Thyroid gland (tissue), 4 donors: ENCODE results near the gene CTTNBP2NL. TPM values are rescaled to one million over a fixed set of nuclear protein-coding genes. Genes with fewer than 3 reads are reported as not detected.
A peak's percentile ranks its signal among the peaks of the same experiment; 100 is the strongest.
"Not testable (repeated sequence)": the region's sequence is repeated elsewhere in the genome, so short reads cannot be mapped to it uniquely, and the experiment has no call there.

Source experiments
- DNase-seq, 2 donors: peaks; one replicate each; pipeline ENCODE4 v3.0.0-alpha.2; 2019
- H3K27ac ChIP-seq, 3 donors: fragments of 200-600 bp; sonication (generic); 1 replicate in 2 of 3; 2 replicates in 1 of 3; pipeline ENCODE4 v1.5.1; 2016 to 2019; ENCODE audit warnings: mild to moderate bottlenecking in 1 of 3, moderate library complexity in 1 of 3
- H3K27me3 ChIP-seq: fragments of 200-600 bp; sonication (generic); one replicate; pipeline ENCODE4 v1.5.1; 2019
- H3K36me3 ChIP-seq, 2 donors: fragments of 200-600 bp; sonication (generic); one replicate each; pipeline ENCODE4 v1.5.1; 2016 to 2019
- H3K4me1 ChIP-seq, 2 donors: fragments of 200-600 bp; sonication (generic); one replicate each; pipeline ENCODE4 v1.5.1; 2017 to 2019
- H3K4me3 ChIP-seq, 3 donors: fragments of 200-600 bp; sonication (generic); replicated peaks in 1 of 3; 1 replicate in 2 of 3; 2 replicates in 1 of 3; pipeline ENCODE4 v1.5.1; 2016; ENCODE audit warnings: mild to moderate bottlenecking in 1 of 3
- H3K9me3 ChIP-seq: fragments of 200-600 bp; sonication (generic); one replicate; pipeline ENCODE4 v1.5.1; 2017
- POLR2A ChIP-seq, 2 donors: fragments of 450-650 bp; IDR thresholded peaks; one replicate each; pipeline ENCODE4 v1.6.1; 2017; ENCODE audit warnings: antibody characterized with exemption in 2 of 2, mild to moderate bottlenecking in 2 of 2, moderate library complexity in 1 of 2
- WGBS, 2 donors: methylation state at CpG; one replicate each; pipeline ENCODE4 v1.1.5; 2017; 5-methylcytosine and 5-hydroxymethylcytosine counted together
- intact Hi-C: fragments of 100-400 bp; cut with DNase I; formaldehyde crosslinking; loops from one replicate; pipeline ENCODE4 v1.15.1; 2023
- total RNA-seq, 4 donors: library from RNA; depleted of rRNA; stranded (reverse); fragments of >200 nt; gene quantifications; one replicate each; pipeline ENCODE4 v1.2.3, GENCODE V29; 2016
- TF ChIP-seq, protein P1 (sequence below), 6 experiments: fragments of 200-600 bp in 3 of 6; fragments of 450-650 bp in 3 of 6; sonication (generic) in 3 of 6; IDR thresholded peaks; one replicate each; pipeline ENCODE4 v1.5.1; 2016 to 2019; ENCODE audit warnings: antibody characterized with exemption in 6 of 6, mild to moderate bottlenecking in 2 of 6, inconsistent platforms in 1 of 6, moderate library complexity in 1 of 6

Gene CTTNBP2NL
- total RNA-seq, 4 donors from 2014 or later, result 11.8 to 20.7 (median 19.2) TPM

DNA sequence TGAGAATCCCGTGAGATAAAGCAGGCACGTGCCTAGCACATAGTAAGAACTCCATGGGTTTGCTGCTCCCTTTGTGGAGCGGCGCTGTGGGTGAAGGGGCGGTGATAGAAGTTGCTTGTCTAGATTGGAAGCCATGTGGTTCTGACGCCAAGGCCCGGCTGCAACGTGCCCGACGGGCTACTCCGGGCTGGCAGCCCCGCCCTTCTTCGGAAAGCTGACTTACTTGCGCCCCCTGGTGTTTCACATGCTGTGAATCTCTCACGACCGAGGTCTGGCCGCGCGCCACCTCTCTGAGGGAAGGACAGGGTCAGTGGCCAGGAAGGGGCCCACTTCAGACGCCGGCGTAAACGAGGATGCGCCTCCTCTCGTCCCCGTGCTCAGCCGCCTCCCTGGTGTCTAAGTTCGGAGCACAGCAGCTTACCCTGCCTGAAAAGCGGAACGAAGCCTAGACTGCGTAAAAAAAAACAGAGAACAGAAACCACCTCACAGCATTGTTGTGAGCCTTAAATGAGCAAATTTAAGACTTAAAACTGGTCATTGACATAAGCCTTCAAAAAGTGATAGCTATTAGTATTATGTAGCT, 70.2 kb downstream of the CTTNBP2NL start:
- H3K4me3 ChIP-seq, result peak overlapping the region in 1 of 3 donors; percentile 1
- H3K9me3 ChIP-seq, result no peaks in the 10 kb centered on the region
- intact Hi-C loops, result loop anchor here (2.0 to 10.0 kb wide), 2 partner anchors 75 to 239 kb away; partner anchors contain the start of gene RHOC
- peak overlapping the region in 2 of 3 donors; percentile 26 to 35 for H3K27ac ChIP-seq
- peaks cover 12 to 21% of the 10 kb centered on the region in 2 donors for H3K4me1 ChIP-seq
- H3K27me3 ChIP-seq, result no peaks in the 10 kb centered on the region
- TF ChIP-seq, protein P1, sequence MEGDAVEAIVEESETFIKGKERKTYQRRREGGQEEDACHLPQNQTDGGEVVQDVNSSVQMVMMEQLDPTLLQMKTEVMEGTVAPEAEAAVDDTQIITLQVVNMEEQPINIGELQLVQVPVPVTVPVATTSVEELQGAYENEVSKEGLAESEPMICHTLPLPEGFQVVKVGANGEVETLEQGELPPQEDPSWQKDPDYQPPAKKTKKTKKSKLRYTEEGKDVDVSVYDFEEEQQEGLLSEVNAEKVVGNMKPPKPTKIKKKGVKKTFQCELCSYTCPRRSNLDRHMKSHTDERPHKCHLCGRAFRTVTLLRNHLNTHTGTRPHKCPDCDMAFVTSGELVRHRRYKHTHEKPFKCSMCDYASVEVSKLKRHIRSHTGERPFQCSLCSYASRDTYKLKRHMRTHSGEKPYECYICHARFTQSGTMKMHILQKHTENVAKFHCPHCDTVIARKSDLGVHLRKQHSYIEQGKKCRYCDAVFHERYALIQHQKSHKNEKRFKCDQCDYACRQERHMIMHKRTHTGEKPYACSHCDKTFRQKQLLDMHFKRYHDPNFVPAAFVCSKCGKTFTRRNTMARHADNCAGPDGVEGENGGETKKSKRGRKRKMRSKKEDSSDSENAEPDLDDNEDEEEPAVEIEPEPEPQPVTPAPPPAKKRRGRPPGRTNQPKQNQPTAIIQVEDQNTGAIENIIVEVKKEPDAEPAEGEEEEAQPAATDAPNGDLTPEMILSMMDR (IDR thresholded peaks at IDR 0.05), result peak; percentile 58 to 94 (median 86)
- TF ChIP-seq POLR2A (IDR thresholded peaks at IDR 0.05), result no peak
- WGBS, 2 donors, result 2% methylated on average over 11 to 24 of the region's 31 CpGs
- no peaks in the 10 kb centered on the region for H3K36me3 ChIP-seq
- DNase-seq, result peak; percentile 95 to 97

- H3K36me3 ChIP-seq, H3K27me3 ChIP-seq, H3K4me3 ChIP-seq, DNase-seq, H3K9me3 ChIP-seq, H3K27ac ChIP-seq, intact Hi-C loops, H3K4me1 ChIP-seq: not testable (repeated sequence)
- WGBS, 2 donors, result 83 to 85% methylated on average over 7 of the region's 7 CpGs
These were observed 74.3 kb downstream of the CTTNBP2NL start for GRCh38 chr1:112470324-112470723.

DNA sequence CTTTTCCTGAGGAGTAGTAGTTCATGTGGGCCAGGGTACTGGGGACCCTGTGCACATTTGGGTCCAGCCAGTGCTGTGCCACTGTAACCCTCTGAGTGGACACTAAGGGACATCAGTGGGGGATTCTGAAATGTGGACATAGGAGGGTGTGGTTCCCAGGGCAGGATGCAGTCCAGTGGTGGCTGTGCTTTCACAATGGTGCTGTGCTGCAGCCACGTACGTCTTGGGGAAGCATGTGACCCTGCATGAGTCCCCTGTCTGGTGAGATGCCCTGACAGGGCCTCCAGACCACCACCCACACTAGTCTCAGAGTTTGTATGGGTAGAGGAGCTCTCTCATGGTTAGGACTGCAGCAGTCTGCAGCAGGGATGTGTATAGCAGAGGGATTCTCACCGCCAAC, 75.0 kb downstream of the CTTNBP2NL start:
- Histone ChIP-seq H3K4me3 (no peak overlapping the region), H3K27me3 (no peaks in the 10 kb centered on the region), H3K27ac (no peak overlapping the region), H3K9me3 (no peaks in the 10 kb centered on the region), H3K36me3 (no peaks in the 10 kb centered on the region), H3K4me1 (peaks cover 0 to under 1% of the 10 kb centered on the region in 2 donors)
- no peak for DNase-seq
- 64 to 70% methylated on average over 3 of the region's 3 CpGs for WGBS, 2 donors
- TF ChIP-seq POLR2A (IDR thresholded peaks at IDR 0.05), result no peak
- TF ChIP-seq, protein P1 (IDR thresholded peaks at IDR 0.05), result no peak
- intact Hi-C loops, result no loop called here

DNA sequence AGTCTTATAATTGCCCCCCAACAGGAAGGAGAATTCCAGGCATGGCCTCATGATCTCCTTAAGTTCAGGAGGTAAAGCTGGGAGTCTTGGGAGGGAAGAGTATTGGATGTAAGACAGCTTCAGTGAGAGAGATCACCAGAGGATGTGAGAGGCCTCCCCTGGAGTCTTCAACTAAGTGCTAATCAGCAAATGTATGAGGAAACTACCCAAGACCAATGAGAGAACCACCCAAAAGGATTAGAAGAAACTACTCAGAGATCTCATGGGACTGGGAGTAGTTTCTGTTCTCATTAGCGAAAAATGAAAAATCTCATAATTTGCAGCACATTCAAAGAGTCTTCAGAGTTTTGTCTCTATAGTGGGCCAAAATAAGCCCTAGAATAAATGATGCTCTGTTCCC, 76.1 kb downstream of the CTTNBP2NL start:
- WGBS, 2 donors, result 95 to 100% methylated on average over 1 of the region's 1 CpG
- DNase-seq, result no peak
- Histone ChIP-seq H3K4me3 (no peak overlapping the region), H3K4me1 (no peaks in the 10 kb centered on the region), H3K27ac (no peak overlapping the region), H3K27me3 (no peaks in the 10 kb centered on the region), H3K9me3 (no peaks in the 10 kb centered on the region), H3K36me3 (no peaks in the 10 kb centered on the region)
- intact Hi-C loops, result no loop called here
- no peak for TF ChIP-seq POLR2A (IDR thresholded peaks at IDR 0.05)

DNA sequence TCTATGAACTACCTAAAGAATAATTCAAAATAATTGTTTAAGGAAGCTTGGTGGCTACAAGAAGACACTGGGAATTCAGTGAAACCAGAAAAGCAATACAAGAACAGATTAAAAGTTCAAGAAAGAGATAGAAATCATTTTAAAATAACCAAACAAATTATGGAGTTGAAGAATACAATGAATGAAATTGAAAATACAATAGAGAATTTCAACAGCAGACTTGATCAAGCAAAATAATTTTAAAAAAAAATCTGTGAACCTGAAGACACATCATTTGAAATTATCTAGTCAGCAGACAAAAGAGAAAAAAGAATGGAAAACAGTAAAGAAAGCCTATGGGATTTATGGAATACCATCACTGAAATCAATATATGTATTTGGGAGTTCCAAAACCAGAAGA, 81.5 kb downstream of the CTTNBP2NL start:
- Histone ChIP-seq H3K4me1 (no peaks in the 10 kb centered on the region), H3K36me3 (no peaks in the 10 kb centered on the region), H3K4me3 (no peak overlapping the region), H3K27me3 (no peaks in the 10 kb centered on the region), H3K27ac (no peak overlapping the region), H3K9me3 (no peaks in the 10 kb centered on the region)
- DNase-seq, result no peak
- intact Hi-C loops, result no loop called here
- TF ChIP-seq POLR2A (IDR thresholded peaks at IDR 0.05), result no peak
- TF ChIP-seq, protein P1 (IDR thresholded peaks at IDR 0.05), result no peak

GRCh38 chr1:112478314-112478713, 82.3 kb downstream of the CTTNBP2NL start:
- H3K27ac ChIP-seq, result no peak overlapping the region
- 94 to 96% methylated on average over 1 of the region's 1 CpG for WGBS, 2 donors
- H3K36me3 ChIP-seq, result no peaks in the 10 kb centered on the region
- no peaks in the 10 kb centered on the region for H3K4me1 ChIP-seq
- intact Hi-C loops, result no loop called here
- TF ChIP-seq, protein P1 (IDR thresholded peaks at IDR 0.05), result no peak
- no peak for TF ChIP-seq POLR2A (IDR thresholded peaks at IDR 0.05)
- H3K9me3 ChIP-seq, result no peaks in the 10 kb centered on the region
- H3K27me3 ChIP-seq, result no peaks in the 10 kb centered on the region
- no peak overlapping the region for H3K4me3 ChIP-seq
- no peak for DNase-seq

GRCh38 chr1:112486063-112486462, 90.0 kb downstream of the CTTNBP2NL start:
- H3K36me3 ChIP-seq, H3K9me3 ChIP-seq, H3K27me3 ChIP-seq, H3K4me1 ChIP-seq, intact Hi-C loops, H3K4me3 ChIP-seq, DNase-seq, H3K27ac ChIP-seq: not testable (repeated sequence)
- 82 to 91% methylated on average over 1 of the region's 1 CpG for WGBS, 2 donors

DNA sequence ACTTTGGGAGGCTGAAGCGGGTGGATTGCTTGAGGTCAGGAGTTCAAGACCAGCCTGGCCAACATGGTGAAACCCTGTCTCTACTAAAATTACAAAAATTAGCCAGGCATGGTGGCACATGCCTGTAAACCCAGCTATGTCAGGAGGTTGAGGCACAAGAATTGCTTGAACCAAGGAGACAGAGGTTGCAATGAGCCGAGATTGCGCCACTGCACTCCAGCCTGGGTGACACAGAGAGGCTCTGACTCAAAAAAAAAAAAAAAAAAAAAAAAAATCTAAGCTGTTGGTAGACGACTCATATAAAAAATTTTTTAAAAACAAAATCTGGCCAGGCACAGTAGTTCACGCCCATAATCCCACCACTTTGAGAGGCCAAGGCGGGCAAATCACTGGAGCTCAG, 91.7 kb downstream of the CTTNBP2NL start:
- intact Hi-C loops, H3K9me3 ChIP-seq, H3K27me3 ChIP-seq, H3K27ac ChIP-seq, H3K4me3 ChIP-seq, DNase-seq, H3K4me1 ChIP-seq, H3K36me3 ChIP-seq: not testable (repeated sequence)
- WGBS, 2 donors, result 91 to 96% methylated on average over 6 of the region's 6 CpGs
